Ecto neural progenitor cell (in vitro differentiated cells): ENCODE data around the gene DDR1.
"Not testable (repeated sequence)": the region's sequence is repeated elsewhere in the genome, so short reads cannot be mapped to it uniquely, and the experiment has no call there.

Experiments
- DNase-seq: peaks from one replicate; pipeline ENCODE4 v3.0.0-alpha.2; 2018; ENCODE audit warnings: low spot score

DDR1 gene

DNA sequence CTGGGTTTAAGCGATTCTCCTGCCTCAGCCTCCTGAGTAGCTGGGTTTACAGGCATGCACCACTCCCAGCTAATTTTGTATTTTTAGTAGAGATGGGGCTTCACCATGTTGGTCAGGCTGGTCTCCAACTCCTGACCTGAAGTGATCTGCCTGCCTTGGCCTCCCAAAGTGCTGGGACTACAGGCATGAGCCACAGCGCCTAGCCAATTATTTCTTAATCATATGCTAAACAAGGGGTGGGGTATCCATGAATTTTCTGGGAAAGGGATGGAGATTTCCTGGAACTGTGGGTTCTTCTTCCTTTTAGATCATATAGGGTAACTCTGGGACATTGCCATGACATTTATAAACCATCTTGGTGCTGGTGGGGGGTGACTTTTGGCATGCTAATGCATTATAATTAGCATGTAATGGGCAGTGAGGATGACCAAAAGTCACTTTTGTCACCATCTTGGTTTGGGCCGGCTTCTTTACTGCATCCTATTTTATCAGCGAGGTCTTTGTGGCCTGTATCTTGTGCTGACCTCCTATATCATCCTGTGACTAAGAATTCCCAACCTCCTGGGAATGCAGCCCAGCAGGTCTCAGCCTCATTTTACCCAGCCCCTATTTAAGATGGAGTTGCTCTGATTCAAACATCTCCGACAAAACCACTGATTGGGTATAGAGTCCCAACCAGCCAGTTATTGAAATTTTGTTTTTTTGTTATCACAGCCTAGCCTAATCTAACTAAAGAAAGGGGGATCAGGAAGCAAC lies 29.9 kb upstream of the DDR1 start:
- no peak for DNase-seq

DNA sequence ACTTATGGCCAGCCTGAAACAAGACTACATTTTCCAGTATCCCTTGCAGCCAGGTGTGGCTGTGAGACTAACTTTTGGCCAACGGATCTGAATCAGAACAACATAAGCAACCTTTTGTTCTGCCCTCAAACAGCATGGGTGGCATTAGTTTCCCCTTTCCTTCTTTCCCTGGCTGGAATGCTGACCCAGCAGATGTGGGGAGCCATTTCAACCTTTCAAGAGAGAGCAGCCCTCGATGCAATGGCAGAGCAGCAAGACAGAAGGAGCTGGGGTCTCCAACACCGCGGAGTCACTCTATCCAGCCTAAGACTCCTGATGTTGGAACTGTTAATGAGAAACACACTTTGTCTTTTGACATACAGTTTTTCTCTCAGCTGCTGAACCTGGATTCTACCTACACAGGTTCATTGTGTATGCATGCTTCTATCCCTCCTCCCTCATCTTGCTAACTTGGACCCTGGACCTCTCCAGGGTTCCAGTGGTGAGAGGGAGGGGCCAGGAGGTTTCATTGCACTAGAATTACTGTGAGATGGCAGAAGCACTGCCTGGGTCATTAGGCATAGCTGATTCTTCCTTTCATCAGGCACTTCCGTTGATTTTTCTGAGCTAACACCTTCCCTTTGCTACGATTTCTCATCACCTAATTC lies 28.8 kb upstream of the DDR1 start:
- DNase-seq: no peak

DNA sequence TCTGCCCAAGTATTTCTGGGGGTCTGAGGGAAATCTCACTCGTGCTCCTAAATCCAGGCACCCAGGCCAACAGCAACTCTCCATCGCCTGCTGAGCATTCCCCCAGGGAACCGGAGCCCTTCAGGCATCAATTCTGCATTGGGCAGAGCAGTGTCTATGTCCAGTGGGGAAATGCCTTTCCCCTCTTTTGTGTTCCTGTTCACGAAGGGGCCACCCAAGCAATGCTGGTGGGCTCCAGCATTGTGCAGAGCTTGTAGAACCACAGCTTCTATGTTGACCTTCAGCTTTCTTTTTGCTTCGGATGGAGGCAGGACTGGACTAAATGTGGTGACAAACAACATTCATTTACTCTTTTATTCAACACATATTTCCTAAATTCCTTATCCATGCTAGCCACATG lies 27.2 kb upstream of the DDR1 start:
- no peak for DNase-seq

- no peak for DNase-seq
Measured at GRCh38 chr6:30857549-30857948, 26.8 kb upstream of the DDR1 start.

GRCh38 chr6:30859726-30860125 lies 24.6 kb upstream of the DDR1 start:
- DNase-seq: not testable (repeated sequence)

GRCh38 chr6:30861257-30862048 lies 22.9 kb upstream of the DDR1 start:
- DNase-seq: no peak

DNA sequence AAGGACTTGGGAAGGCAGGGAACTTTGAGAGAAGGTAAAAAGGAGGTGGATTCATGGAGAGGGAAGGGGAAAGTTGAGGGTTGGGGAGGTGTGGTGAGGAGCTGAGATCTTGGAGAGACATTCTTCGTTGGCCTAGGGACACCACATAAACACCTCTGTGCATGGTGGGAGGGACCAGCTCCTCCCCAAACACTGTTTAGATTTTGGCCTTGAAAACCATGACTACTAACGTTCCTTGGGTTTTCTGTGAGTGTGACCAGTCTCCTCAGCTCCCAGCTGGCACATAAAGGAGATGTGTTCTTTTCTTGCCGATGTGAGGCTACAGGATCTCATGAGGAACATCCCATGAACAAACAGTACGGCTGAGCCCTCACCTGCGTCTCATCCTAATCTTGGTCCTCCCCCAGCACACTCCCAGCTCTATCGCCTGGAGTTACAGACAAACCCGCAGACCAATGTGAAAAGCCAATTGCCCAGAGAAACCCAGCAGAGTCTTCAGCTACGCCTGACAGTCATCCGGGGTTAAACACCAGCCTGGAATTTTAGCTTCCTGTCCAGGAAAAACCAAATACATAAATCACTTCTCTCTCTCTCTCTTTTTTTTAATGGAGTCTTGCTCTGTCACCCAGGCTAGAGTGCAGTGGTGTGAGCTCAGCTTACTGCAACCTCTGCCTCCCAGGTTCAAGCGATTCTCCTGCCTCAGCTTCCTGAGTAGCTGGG lies 22.0 kb upstream of the DDR1 start:
- DNase-seq: no peak

DNA sequence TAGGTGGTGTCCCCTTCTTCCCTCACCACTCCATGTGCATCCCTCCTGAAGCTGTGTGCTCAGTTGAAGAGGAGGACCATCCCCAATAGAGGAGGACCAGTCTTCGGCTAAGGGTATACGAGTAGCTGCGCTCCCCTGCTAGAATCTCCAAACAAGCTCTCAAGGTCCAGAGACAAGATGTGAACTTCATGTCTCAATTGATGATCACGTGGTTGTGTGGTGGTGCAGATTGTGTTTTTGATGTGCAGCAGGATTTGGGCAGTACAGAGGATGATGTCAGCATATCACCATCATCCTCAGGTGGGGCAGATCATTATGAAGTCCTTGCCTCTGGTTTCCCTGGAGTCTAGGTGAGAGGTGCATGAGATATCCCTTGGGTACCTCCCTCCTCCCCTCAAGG lies 20.0 kb upstream of the DDR1 start:
- DNase-seq: no peak

- DNase-seq: not testable (repeated sequence)
Measured at GRCh38 chr6:30869241-30869749, 15.0 kb upstream of the DDR1 start.

- no peak for DNase-seq
Measured at GRCh38 chr6:30870546-30870945, 13.8 kb upstream of the DDR1 start.

DNA sequence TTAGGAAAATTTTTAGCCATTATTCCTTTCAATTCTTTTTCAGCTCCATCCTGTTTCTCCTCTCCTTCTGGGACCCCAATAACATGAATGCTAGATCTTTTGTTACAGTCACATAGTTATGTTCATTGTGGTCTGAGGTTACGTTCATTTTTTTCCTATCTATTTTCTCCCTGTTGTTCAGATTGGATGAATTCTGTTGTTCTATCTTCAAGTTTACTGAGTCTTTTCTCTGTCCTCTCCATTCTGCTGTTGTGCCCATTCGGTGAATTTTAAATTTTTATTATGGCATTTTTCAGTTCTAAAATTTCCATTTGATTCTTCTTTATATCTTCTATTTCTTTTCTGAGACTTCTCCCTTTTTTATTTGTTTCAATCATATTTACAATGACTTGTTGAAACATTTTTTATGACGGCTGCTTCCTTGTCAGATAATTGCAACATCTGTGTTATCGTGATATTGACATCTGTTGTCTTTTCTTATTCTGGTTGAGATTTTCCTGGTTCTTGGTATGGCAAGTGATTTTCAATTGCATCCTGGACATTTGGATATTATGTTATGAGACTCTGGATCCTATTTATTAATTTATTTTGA lies 12.6 kb upstream of the DDR1 start:
- DNase-seq: no peak

DNA sequence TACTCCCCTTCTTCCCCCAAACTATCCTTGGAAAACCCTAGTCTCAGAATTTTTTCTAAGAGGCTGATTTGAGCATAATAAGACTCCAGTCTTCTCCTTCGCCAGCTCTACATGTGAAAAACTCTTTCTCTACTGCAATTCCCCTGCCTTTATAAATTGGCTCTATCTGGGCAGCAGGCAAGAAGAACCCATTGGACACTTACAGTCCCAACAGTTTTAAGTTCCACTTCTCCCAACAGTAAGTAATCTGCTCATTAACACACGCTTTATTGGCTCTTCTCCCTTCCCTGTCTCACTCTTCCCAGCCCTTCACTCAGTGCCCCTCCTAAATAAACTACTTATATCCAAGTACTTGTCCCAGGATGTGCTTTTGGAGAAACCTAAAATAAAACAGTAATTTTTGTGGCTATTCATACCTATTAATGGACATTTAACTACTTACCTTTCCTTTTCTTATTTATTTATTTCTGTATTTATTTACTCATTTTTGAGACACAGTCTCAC lies 11.1 kb upstream of the DDR1 start:
- DNase-seq: no peak

DNA sequence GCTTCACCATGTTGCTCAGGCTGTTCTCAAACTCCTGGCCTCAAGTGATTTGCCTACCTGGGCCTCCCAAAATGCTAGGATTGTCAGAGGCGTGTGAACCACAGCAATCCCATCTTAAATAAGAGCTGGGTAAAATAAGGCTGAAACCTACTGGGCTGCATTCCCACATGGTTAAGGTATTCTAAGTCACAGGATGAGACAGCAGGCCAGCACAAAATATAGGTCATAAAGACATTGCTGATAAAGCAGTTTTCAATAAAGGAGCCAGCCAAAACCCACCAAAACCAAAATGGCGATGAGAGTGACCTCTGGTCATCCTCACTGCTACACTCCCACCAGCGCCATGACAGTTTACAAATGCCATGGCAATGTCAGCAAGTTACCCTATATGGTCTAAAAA lies 10.5 kb upstream of the DDR1 start:
- DNase-seq: not testable (repeated sequence)

GRCh38 chr6:30875244-30876038 lies 8.9 kb upstream of the DDR1 start:
- no peak for DNase-seq

GRCh38 chr6:30876039-30876730 lies 8.1 kb upstream of the DDR1 start:
- DNase-seq: no peak

GRCh38 chr6:30877419-30878262 lies 6.7 kb upstream of the DDR1 start:
- DNase-seq: peak; percentile 85

DNA sequence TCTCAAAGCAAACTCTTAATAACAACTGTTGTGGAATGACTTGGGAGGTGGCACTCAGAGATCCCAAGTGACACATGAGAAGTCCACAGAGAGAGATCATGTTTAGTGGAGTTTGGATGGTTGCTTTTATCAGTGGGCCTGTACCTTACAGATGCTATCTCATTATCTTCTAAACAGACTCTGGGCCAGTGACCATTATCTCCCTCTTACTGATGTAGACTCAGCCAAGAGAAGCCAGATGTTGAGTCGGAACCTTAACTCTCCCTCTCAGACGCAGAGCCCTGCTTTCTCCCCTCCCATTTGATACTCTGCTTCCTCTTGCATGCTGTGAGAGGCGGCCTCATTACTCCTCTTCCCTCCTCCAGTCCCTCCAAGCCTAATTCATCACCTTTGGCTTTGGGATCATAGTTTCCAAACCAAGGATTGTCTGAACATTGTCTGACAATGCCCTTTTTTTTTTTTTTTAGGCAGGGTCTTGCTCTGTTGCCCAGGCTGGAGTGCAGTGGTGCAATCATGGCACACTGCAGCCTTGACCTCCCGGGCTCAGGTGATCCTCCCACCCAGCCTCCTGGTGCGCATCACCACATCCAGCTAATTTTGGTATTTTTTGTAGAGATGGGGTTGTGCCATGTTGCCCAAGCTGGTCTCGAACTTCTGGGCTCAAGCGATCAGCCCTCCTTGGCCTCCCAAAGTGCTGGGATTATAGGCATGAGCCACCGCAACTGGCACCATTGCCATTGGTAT lies 4.5 kb upstream of the DDR1 start:
- no peak for DNase-seq

- DNase-seq: peak; percentile 91
Measured at GRCh38 chr6:30880698-30881252, 3.5 kb upstream of the DDR1 start.
